HG03066 (cell line): Measurements from ENCODE around the gene COL8A2.

Experiments used
- ATAC-seq: cut with Tn5 transposase; IDR thresholded peaks from one replicate; pipeline ENCODE4 v1.9.1; 2021; ENCODE audit warnings: low read depth; ENCODE audit not compliant: unreplicated experiment

The COL8A2 gene

DNA sequence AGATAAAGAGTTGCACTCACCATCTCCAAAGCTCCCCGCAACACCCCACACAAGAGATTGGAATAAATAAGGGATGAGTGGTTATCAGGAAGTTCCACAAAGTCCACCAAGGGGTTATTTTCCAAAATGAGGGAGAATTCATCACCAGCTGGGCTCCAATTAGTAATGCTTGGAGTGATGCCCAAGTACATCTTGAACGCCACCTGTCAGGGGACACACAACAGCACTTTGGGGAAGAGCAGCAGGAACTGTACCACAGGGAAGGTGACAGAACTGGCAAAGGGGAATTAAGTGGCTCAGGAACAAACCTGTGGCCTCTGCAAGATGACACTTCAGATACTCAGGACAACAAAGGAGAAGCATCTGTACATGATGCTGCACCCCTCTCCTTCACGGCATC, 12.8 kb upstream of the COL8A2 start:
- no peak for ATAC-seq

DNA sequence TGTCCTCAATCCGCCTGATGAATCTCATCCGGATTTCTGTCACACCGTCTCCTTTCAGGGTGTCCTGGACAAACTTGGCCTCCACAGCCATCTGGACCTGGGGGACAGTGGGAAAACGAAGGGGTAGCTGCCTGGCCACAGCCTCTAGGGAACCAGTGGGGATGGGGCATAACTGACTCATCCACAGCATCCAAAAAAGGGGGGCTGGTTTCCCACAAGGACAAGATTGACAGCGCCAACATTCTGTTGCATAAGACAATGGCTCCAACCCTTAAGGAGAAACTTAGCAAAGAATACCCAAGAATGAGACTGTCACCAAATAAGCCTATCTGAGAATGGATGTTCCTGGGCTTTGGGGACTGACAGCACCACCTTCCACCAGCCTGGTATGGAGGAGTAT, 12.2 kb upstream of the COL8A2 start:
- no peak for ATAC-seq

- no peak for ATAC-seq
Measured at GRCh38 chr1:36136535-36136934, 11.5 kb upstream of the COL8A2 start.

DNA sequence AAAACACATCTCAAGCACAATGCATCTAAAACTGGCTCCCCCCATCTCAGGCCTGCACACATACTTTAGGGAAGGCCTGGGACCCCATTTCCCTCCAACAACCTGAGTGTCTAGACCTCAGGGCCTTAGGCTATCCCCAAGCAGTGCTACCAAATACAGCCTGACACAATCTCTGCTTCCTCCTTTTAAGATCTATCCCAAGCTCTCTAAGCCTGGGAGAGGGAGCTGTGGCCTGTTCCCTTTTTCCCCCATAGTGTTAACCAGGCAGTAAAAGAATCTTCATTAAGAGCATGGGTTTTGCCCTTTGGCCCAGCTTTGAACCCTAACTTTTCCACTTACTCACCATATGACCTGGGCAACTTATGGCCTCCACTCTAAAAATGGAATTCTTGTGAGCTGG, 10.8 kb upstream of the COL8A2 start:
- no peak for ATAC-seq

DNA sequence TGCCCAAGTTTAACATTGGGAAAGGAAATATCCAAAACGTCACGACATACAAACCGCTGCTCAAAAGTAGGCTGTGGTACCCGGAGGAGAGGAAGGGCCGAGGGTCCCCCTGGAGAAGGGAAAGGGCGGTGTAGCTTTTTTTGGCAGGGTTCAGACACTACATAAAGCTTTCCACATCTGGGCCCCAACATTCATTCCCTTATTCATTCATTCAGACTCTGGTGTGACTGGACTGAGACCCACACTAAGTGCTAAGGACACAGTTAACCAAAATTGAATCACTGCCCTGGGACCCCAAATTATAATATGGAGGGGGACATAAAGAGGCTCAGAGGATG, 10.3 kb upstream of the COL8A2 start:
- ATAC-seq = no peak

DNA sequence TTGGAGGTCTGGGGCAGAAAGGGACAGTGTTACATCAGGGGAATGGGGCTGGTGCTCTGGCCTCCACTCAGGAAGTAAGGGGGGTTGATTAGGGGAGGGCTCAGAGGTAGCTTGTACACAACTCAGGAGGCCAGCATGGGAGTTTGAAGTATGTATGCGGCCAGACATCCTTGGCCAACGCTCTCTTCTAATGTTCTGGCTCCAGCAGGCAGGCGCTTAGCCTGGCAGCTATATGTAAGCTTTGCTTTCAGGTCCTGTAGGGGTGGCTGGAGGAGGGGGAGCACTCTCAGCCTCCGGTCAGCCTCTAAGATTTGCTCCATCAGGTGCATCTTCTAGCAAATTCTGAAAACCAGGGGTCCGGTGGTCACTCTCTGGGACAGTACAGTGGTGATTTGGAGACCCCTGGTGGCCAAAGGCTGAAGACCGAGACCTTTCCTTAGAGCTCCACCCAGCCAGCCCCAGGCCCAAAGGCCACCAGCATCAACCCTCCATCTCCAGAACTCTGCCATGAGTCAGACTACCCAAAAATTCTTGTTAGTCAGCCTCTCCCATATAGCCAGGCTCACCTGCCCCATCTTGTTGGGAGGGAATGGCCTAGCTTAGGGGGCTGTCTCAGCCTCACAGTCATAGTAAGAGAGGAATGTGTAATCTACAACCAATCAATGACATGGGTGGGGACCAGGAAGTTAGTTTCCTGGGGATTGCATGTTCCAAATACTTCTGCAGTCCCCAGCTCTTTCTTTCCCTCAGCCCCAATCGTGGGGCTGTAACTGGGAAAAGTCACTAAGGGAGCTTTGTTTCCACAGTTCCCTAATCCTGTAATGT, 9.7 kb upstream of the COL8A2 start:
- ATAC-seq = no peak

- ATAC-seq = no peak
Measured at GRCh38 chr1:36134031-36134430, 9.0 kb upstream of the COL8A2 start.

- ATAC-seq = no peak
Measured at GRCh38 chr1:36133484-36133883, 8.5 kb upstream of the COL8A2 start.

DNA sequence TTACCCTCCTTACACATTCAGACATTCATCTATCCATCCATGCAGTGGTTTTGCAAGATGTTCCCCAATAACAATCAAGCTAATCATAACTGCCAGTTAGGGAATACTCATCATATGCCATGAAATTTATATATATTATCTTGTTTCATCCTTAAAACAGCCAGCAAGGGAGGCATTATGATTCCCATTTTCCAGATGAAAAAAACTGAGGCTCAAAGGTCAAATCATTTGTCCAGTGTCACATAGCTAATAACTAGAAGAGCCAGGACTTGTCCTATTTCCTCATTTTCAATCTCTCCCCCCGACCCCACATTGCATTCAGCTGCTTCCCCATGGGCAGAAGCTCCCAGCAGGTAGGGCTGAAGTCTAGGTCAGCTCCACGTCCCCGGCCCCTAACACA, 7.0 kb upstream of the COL8A2 start:
- ATAC-seq = no peak

GRCh38 chr1:36128905-36129206, 3.8 kb upstream of the COL8A2 start:
- no peak for ATAC-seq

- ATAC-seq = no peak
Measured at GRCh38 chr1:36128126-36128904, 3.3 kb upstream of the COL8A2 start.

- no peak for ATAC-seq
Measured at GRCh38 chr1:36126797-36127500, 1.9 kb upstream of the COL8A2 start.

GRCh38 chr1:36126005-36126716, 1.1 kb upstream of the COL8A2 start:
- ATAC-seq = no peak

GRCh38 chr1:36124404-36125128, 456 bp downstream of the COL8A2 start:
- ATAC-seq = no peak

- ATAC-seq = no peak
Measured at GRCh38 chr1:36123356-36123755, 1.7 kb downstream of the COL8A2 start.

DNA sequence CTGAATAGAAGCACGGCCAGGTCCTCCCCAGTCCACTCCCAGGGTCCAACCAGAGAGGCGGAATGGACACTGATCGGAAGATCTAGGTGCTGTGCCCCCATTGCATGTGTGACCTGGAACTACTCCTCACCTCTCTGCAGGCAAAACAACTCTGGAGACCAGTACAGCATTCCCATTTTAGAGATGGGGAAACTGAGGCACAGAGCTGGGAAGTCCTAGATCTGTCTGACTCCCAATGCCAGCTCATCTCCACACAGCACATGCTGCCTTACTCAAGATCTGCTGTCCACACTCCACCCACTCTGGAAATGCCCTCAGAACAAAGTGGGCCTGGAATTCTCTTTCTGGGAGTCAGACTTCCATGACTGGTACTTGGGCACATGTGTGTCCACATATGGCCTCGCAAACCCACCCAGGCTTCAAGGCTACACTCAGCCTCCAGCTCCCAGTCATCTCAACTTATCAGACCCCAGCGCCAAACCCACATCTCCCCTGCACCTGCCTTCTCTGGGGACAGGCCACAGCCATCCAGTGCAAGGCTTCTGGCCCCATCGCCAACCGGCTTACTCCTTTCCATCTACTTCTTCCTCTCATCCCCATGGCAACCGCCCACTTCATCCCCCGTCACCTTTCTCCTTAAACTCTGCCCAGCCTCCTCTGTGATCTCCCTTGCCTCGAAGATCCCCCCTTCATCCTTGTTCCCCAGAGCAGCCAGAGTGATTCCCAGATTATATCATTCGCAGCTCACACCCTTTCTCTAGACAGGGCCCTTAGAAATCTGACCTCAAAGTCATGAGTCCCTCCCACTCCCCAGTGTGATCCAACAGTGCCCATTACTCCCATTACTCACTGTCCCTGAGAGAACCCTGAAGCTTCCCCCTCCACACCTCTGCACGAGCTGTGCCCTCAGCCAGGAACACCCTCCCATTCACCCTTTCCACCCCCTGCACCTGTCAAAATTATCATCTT, 2.7 kb downstream of the COL8A2 start:
- ATAC-seq = no peak

- no peak for ATAC-seq
Measured at GRCh38 chr1:36119456-36119855, 5.6 kb downstream of the COL8A2 start.

DNA sequence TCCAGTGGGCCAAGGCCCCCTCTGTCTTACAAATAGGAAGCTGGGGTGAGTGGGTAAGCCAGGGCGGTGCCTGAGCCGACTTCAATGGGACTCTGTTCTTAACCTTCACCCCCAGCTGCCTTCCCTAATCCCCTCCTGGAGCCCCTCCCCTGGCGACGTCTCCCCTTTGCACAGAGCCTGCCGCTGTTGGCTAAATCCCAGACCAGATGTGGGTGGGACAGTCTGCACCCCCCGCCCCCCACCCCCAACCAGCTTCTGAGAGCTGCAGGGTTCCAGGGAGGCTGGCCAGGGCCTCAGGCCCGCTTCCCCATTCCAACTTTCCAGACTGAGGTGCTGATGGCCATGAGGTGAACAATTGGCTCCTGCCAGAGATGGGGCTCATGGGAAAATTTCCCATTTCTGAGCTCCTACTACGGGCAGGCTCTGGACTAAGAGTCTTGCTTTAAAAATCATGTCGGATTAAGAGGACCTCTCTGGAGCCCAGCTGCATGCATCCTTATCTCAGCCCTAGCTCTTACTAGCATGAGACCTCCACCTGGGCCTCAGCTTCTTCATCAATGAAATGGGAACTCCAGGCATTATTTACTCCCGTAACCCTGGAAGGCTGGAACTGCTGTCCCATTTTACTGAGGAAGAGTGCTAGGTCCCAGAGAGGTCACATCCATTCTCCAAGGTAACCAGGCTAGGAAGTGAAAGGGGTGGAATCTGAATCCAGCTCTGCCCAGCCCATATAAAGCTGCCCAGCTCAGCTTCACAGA, 6.4 kb downstream of the COL8A2 start:
- ATAC-seq = no peak

DNA sequence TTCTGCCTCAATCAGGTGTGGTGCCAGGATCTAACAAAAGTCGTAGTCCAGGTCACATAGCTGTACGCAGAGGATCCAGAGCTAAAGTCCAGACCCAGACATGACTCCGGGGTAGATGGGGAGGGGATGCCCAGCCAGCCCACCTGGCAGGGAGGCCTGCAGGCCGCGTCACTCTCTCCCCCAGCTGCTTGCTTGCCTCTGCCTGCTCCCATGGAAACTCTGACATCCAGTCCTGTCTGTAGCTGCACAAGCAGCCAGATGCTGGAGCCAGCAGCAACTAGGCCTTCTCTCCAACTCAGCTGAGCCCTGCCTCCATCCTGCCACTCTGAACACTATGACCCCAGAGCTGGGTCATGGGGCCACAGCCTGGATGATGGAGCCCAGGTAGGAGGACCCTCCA, 8.1 kb downstream of the COL8A2 start:
- no peak for ATAC-seq
